ENCODE results near the gene ADGRG3. TPM values are rescaled to one million over a fixed set of nuclear protein-coding genes. Genes with fewer than 3 reads are reported as not detected.

ADGRG3 gene
- total and polyA plus RNA-seq, 2 of the 13 experiments (the other 11 are each of a cell fraction or from before 2014, with no cell fraction given), result 2.7 to 11.8 TPM

GRCh38 chr16:57736419-57737351, 68.6 kb downstream of the ADGRG3 start (continued):
- TF ChIP-seq, protein P1, sequence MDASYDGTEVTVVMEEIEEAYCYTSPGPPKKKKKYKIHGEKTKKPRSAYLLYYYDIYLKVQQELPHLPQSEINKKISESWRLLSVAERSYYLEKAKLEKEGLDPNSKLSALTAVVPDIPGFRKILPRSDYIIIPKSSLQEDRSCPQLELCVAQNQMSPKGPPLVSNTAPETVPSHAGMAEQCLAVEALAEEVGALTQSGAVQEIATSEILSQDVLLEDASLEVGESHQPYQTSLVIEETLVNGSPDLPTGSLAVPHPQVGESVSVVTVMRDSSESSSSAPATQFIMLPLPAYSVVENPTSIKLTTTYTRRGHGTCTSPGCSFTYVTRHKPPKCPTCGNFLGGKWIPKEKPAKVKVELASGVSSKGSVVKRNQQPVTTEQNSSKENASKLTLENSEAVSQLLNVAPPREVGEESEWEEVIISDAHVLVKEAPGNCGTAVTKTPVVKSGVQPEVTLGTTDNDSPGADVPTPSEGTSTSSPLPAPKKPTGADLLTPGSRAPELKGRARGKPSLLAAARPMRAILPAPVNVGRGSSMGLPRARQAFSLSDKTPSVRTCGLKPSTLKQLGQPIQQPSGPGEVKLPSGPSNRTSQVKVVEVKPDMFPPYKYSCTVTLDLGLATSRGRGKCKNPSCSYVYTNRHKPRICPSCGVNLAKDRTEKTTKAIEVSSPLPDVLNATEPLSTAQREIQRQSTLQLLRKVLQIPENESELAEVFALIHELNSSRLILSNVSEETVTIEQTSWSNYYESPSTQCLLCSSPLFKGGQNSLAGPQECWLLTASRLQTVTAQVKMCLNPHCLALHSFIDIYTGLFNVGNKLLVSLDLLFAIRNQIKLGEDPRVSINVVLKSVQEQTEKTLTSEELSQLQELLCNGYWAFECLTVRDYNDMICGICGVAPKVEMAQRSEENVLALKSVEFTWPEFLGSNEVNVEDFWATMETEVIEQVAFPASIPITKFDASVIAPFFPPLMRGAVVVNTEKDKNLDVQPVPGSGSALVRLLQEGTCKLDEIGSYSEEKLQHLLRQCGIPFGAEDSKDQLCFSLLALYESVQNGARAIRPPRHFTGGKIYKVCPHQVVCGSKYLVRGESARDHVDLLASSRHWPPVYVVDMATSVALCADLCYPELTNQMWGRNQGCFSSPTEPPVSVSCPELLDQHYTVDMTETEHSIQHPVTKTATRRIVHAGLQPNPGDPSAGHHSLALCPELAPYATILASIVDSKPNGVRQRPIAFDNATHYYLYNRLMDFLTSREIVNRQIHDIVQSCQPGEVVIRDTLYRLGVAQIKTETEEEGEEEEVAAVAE (CRISPR knock-in tag; IDR thresholded peaks at IDR 0.05; ENCODE audit: borderline replicate concordance), result peak; percentile 84
- TF ChIP-seq LRRFIP1 (CRISPR knock-in tag; conservative IDR thresholded peaks at IDR 0.05), result no peak
- no peak for TF ChIP-seq ZNF770 (CRISPR knock-in tag; IDR thresholded peaks at IDR 0.05)
- no peak for TF ChIP-seq TAF1 (CRISPR knock-in tag; IDR thresholded peaks at IDR 0.05)
- 0 out of 2 replicates have a peak, but pooled peaks have one; percentile 77 for TF ChIP-seq ZNF776 (CRISPR knock-in tag; IDR thresholded peaks at IDR 0.05)
- no peak for TF ChIP-seq MBD4 (IDR thresholded peaks at IDR 0.05; ENCODE audit: borderline replicate concordance, low read length)
- TF ChIP-seq ZNF772 (CRISPR knock-in tag; IDR thresholded peaks at IDR 0.05), result peak; percentile 67; the same call in 1 of the 2 replicates
- no peak for TF ChIP-seq THAP11 (CRISPR knock-in tag; IDR thresholded peaks at IDR 0.05)
- TF ChIP-seq HOXA7 (CRISPR knock-in tag; IDR thresholded peaks at IDR 0.05), result no peak
- no peak for TF ChIP-seq EP300 (IDR thresholded peaks at IDR 0.05; ENCODE audit: low read depth in 2 of 2, low read length in 2 of 2)
- no peak for TF ChIP-seq EP300 (CRISPR knock-in tag; IDR thresholded peaks at IDR 0.05; ENCODE audit: borderline replicate concordance)
- TF ChIP-seq RELA (CRISPR knock-in tag; IDR thresholded peaks at IDR 0.05), result no peak
- TF ChIP-seq ETV6 (CRISPR knock-in tag; conservative IDR thresholded peaks at IDR 0.05), result no peak
- TF ChIP-seq REPIN1 (CRISPR knock-in tag; IDR thresholded peaks at IDR 0.05; ENCODE audit: borderline replicate concordance, low read depth), result peak; percentile 39; the same call in 1 of the 2 replicates
- TF ChIP-seq AFF4 (CRISPR knock-in tag; IDR thresholded peaks at IDR 0.05), result no peak

Measured in HepG2 (cell line).